Caki2 (cell line): ENCODE results near the gene DDA1. TPM values are rescaled to one million over a fixed set of nuclear protein-coding genes. Genes with fewer than 3 reads are reported as not detected.
"Not testable (repeated sequence)": the region's sequence is repeated elsewhere in the genome, so short reads cannot be mapped to it uniquely, and the experiment has no call there.

Source experiments
- DNase-seq: peaks from one replicate; pipeline ENCODE4 v3.0.0-alpha.2; 2015; ENCODE audit warnings: low read depth
- in situ Hi-C: cut with HindIII; loops from 2 replicates; pipeline ENCODE4 v1.10.0; 2016; ENCODE audit warnings: low sequenced_read_pairs, low pct_unique_long_range_greater_than_20kb, mixed read lengths
- total RNA-seq: library from RNA; depleted of rRNA; stranded (reverse); fragments of >200 nt; shearing (Covaris generic); gene quantifications from 2 replicates; pipeline ENCODE4 v1.2.3, GENCODE V29; 2014; ENCODE audit warnings: low replicate concordance; rRNA removed

Gene DDA1
- total RNA-seq, 1 experiment from 2014 or later = 17.9 TPM

- in situ Hi-C loops = no loop called here
- DNase-seq = no peak
Measured at GRCh38 chr19:17357724-17358123, 48.4 kb downstream of the DDA1 start.

GRCh38 chr19:17358395-17358794, 49.0 kb downstream of the DDA1 start:
- in situ Hi-C loops = no loop called here

DNA sequence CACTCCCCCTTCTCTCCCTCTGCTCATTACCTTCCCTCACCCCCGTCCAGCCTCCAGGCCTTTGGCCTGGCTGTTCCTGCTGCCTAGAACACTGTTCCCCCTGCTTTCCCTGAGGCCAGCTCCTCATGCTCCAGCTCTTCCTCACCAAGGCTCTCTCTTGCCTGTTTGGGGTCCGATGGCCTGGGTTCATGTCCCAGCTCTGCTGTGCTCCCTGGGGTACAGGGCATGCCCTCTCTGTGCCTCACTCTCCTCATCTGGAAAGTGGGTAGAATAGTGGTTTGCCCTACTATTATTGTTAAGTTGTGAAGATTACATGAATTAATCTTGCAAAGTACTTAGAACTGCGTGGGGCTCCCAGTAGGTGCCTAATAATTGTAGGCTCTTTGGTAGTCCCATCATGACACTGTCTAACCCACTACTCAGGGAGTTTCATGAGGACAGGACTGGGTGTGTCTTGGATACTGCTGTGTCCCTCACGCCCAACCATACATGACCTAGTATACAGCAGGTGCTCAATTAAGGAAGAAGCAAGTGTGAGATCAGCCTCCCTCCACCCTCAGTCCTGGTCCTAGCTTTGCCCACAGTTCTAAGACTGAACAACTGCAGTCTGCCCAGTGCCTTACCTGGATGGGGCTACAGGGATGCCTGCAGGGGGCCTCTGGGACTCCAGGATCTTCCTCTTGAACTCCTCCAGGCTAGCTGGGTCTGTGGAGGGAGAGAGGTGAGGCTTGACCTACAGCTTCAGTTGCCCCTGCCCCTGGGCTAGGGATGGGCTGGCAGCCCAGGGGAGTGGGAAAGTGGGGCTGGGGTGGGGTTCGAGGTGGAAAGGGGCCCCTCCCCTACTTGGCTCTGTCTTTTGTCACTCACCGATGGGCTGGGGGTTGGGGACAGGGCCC, 50.8 kb downstream of the DDA1 start:
- in situ Hi-C loops = no loop called here
- DNase-seq = no peak

More at GRCh38 chr19:17358395-17358794, 49.0 kb downstream of the DDA1 start:
- DNase-seq = no peak

GRCh38 chr19:17363852-17364605, 54.7 kb downstream of the DDA1 start:
- in situ Hi-C loops, DNase-seq: not testable (repeated sequence)

GRCh38 chr19:17365361-17365760, 56.0 kb downstream of the DDA1 start:
- in situ Hi-C loops = no loop called here
- DNase-seq = no peak

DNA sequence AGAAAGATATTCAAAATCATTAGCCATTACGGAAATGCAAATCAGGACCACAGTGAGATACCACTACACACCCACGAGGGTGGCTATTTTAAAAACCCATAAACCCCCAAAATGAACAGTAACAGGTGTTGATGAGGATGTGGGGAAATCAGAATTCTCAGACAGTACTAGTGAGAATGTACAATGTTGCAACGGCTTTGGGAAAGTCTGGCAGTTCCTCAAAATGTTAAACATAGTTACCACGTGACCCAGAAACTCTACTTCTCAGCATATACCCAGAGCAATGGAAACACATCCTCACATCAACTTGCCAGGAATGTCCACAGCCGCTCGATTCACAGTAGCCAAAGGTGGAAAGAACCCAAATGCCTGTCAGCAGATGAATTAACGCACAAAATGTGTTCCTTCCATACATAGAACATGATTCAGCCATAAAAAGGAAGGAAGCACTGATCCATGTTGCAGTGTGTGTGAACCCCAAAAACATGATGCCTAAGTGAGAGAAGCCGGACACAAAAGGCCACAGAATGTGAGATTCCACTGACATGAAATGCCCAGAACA, 60.7 kb downstream of the DDA1 start:
- DNase-seq = no peak
- in situ Hi-C loops = no loop called here

Other genes with a start within 250 kb of the DDA1 start
- gene HAUS8, start 234.1 kb upstream of the DDA1 start, total RNA-seq = 23.7 and 24.2 TPM in 2 replicates
- gene MYO9B, start 233.8 kb upstream of the DDA1 start, total RNA-seq = 29.6 and 49.7 TPM in 2 replicates
- gene USE1, start 94.2 kb upstream of the DDA1 start, total RNA-seq = 59.3 and 78.1 TPM in 2 replicates
- gene OCEL1, start 83.3 kb upstream of the DDA1 start, total RNA-seq = 6.5 and 26.0 TPM in 2 replicates
- gene NR2F6, start 63.6 kb upstream of the DDA1 start, total RNA-seq = 121 and 145 TPM in 2 replicates
- not detected in 2 replicates for gene USHBP1, start 44.8 kb upstream of the DDA1 start, total RNA-seq
- 247 and 320 TPM in 2 replicates for gene BABAM1, start 42.1 kb upstream of the DDA1 start, total RNA-seq
- 0.51 TPM in 1 of 2 replicates, not detected in the other for gene ANKLE1, start 27.7 kb upstream of the DDA1 start, total RNA-seq
- gene ABHD8, start 6.1 kb upstream of the DDA1 start, total RNA-seq = 38.9 and 49.9 TPM in 2 replicates
- 21.0 and 38.9 TPM in 2 replicates for gene MRPL34, start 3.7 kb upstream of the DDA1 start, total RNA-seq
- gene ANO8, start 25.3 kb downstream of the DDA1 start, total RNA-seq = 4.6 and 5.4 TPM in 2 replicates
- 49.6 and 61.3 TPM in 2 replicates for gene GTPBP3, start 28.0 kb downstream of the DDA1 start, total RNA-seq
- gene PLVAP, start 67.8 kb downstream of the DDA1 start, total RNA-seq = not detected in 2 replicates
- not detected in 2 replicates for gene CCDC194, start 84.6 kb downstream of the DDA1 start, total RNA-seq
- gene BST2, start 96.1 kb downstream of the DDA1 start, total RNA-seq = 25.1 and 26.8 TPM in 2 replicates
- 77.8 and 129 TPM in 2 replicates for gene MVB12A, start 110.5 kb downstream of the DDA1 start, total RNA-seq
- not detected in 2 replicates for gene TMEM221, start 139.1 kb downstream of the DDA1 start, total RNA-seq
- gene NXNL1, start 151.4 kb downstream of the DDA1 start, total RNA-seq = not detected in 2 replicates
- 18.2 and 44.5 TPM in 2 replicates for gene SLC27A1, start 161.0 kb downstream of the DDA1 start, total RNA-seq
- 197 and 233 TPM in 2 replicates for gene PGLS, start 202.1 kb downstream of the DDA1 start, total RNA-seq
- 133 and 145 TPM in 2 replicates for gene COLGALT1, start 246.1 kb downstream of the DDA1 start, total RNA-seq